IMR-90 (cell line): ENCODE data around the gene TMEM53. TPM values are rescaled to one million over a fixed set of nuclear protein-coding genes. Genes with fewer than 3 reads are reported as not detected.
A peak's percentile ranks its signal among the peaks of the same experiment; 100 is the strongest.

Experiments used
- ATAC-seq: fragments of 200-7000 bp; cut with Tn5 transposase; 2 replicates; pipeline ENCODE4 v1.9.1; 2020; ENCODE audit warnings: low read depth, mild to moderate bottlenecking, moderate library complexity
- BruUV-seq: library from RNA; stranded (reverse); fragments of 400-500 nt; replicated peaks from 2 replicates; lab custom pipeline; 2021; lab: Mats Ljungman, UMichigan
- CTCF ChIA-PET: fragments of 300-600 bp; formaldehyde crosslinking; extraction: SDS; loops from one replicate; lab custom pipeline; 2021; ENCODE audit warnings: antibody characterized with exemption; lab: Yijun Ruan, JAX
- POLR2A ChIA-PET: fragments of 300-600 bp; sonication (Branson Sonifier 250); formaldehyde crosslinking; loops from one replicate; lab custom pipeline; 2022; ENCODE audit warnings: antibody characterized with exemption; ENCODE audit not compliant: unreplicated experiment; lab: Charles Lee
- DNase-seq: peaks from one replicate; pipeline ENCODE4 v3.0.0; 2013
- H2AFZ ChIP-seq: replicated peaks from 2 replicates; pipeline ENCODE3; 2013; ENCODE audit warnings: low read length, mild to moderate bottlenecking; ENCODE audit not compliant: poor library complexity
- H2AK5ac ChIP-seq: 2 replicates; pipeline ENCODE4 v1.6.1; 2013; ENCODE audit warnings: low read depth, low read length, inconsistent platforms
- H2AK9ac ChIP-seq: replicated peaks from 2 replicates; pipeline ENCODE3; 2013; ENCODE audit warnings: mild to moderate bottlenecking, low read depth, low read length, moderate library complexity; ENCODE audit not compliant: poor library complexity
- H2BK120ac ChIP-seq: 2 replicates; pipeline ENCODE4 v1.6.1; 2013; ENCODE audit warnings: low read depth, low read length, inconsistent platforms
- H2BK15ac ChIP-seq: 3 replicates; pipeline ENCODE4 v1.6.1; 2013; ENCODE audit warnings: low read depth, low read length, inconsistent platforms
- H2BK20ac ChIP-seq: 2 replicates; pipeline ENCODE4 v1.6.1; 2013; ENCODE audit warnings: low read depth, mild to moderate bottlenecking, inconsistent platforms, low read length, moderate library complexity
- H2BK5ac ChIP-seq: 2 replicates; pipeline ENCODE4 v1.6.1; 2013; ENCODE audit warnings: mild to moderate bottlenecking, low read depth, low read length, inconsistent platforms; ENCODE audit not compliant: poor library complexity, severe bottlenecking
- H3K14ac ChIP-seq: replicated peaks from 2 replicates; pipeline ENCODE4 v1.6.1; 2013; ENCODE audit warnings: low read depth, low read length, inconsistent platforms
- H3K18ac ChIP-seq: 2 replicates; pipeline ENCODE4 v1.6.1; 2013; ENCODE audit warnings: low read depth, low read length, control low read depth
- H3K23ac ChIP-seq: 2 replicates; pipeline ENCODE4 v1.6.1; 2013; ENCODE audit warnings: low read depth, low read length, inconsistent platforms
- H3K27ac ChIP-seq: 2 replicates; pipeline ENCODE4 v1.5.1; 2013; ENCODE audit warnings: mild to moderate bottlenecking, control low read depth, low read length; ENCODE audit not compliant: insufficient read depth
- H3K27me3 ChIP-seq: 2 replicates; pipeline ENCODE4 v1.6.1; 2013; ENCODE audit warnings: low read length; ENCODE audit not compliant: control insufficient read depth, insufficient read depth
- H3K36me3 ChIP-seq: 2 replicates; pipeline ENCODE4 v1.6.1; 2013; ENCODE audit warnings: low read length, mixed read lengths; ENCODE audit not compliant: control insufficient read depth, insufficient read depth
- H3K4ac ChIP-seq: 2 replicates; pipeline ENCODE4 v1.6.1; 2013; ENCODE audit warnings: low read depth, low read length, inconsistent platforms
- H3K4me1 ChIP-seq: 2 replicates; pipeline ENCODE4 v1.6.1; 2013; ENCODE audit warnings: low read length, mixed read lengths; ENCODE audit not compliant: control insufficient read depth, insufficient read depth
- H3K4me2 ChIP-seq: 2 replicates; pipeline ENCODE4 v1.6.1; 2013; ENCODE audit warnings: low read depth, mild to moderate bottlenecking, control low read depth, low read length, moderate library complexity
- H3K4me3 ChIP-seq: 2 replicates; pipeline ENCODE4 v1.5.1; 2013; ENCODE audit warnings: low read depth, mild to moderate bottlenecking, control low read depth, low read length, moderate library complexity; ENCODE audit not compliant: insufficient read depth
- H3K56ac ChIP-seq: 2 replicates; pipeline ENCODE4 v1.6.1; 2013; ENCODE audit warnings: low read length, inconsistent platforms; ENCODE audit not compliant: insufficient read depth; ENCODE audit errors: extremely low read depth
- H3K79me1 ChIP-seq, 2 experiments: 2 replicates each; pipeline ENCODE4 v1.6.1; 2013; ENCODE audit warnings: low read length in 2 of 2, inconsistent platforms in 1 of 2, low read depth in 1 of 2
- H3K9ac ChIP-seq: 2 replicates; pipeline ENCODE4 v1.6.1; 2013; ENCODE audit warnings: low read depth, low read length, control low read depth
- H3K9me1 ChIP-seq: 2 replicates; pipeline ENCODE4 v1.6.1; 2013; ENCODE audit warnings: low read length, inconsistent platforms; ENCODE audit not compliant: insufficient read depth
- H3K9me3 ChIP-seq: 2 replicates; pipeline ENCODE4 v1.6.1; 2013; ENCODE audit warnings: low read length; ENCODE audit not compliant: control insufficient read depth, insufficient read depth
- H4K20me1 ChIP-seq: 2 replicates; pipeline ENCODE4 v1.6.1; 2013; ENCODE audit warnings: low read length, inconsistent platforms; ENCODE audit not compliant: insufficient read depth
- H4K5ac ChIP-seq: 2 replicates; pipeline ENCODE4 v1.6.1; 2013; ENCODE audit warnings: mild to moderate bottlenecking, low read depth, low read length, control low read depth
- H4K8ac ChIP-seq, 2 experiments: 2 replicates each; pipeline ENCODE4 v1.6.1; 2013; ENCODE audit warnings: low read depth in 2 of 2, low read length in 2 of 2, control low read depth in 1 of 2, inconsistent platforms in 1 of 2
- H4K91ac ChIP-seq: 2 replicates; pipeline ENCODE4 v1.6.1; 2013; ENCODE audit warnings: low read depth, low read length, inconsistent platforms; ENCODE audit not compliant: insufficient read depth
- MAFK ChIP-seq: IDR thresholded peaks from 2 replicates; pipeline ENCODE4 v1.6.1; 2012; ENCODE audit warnings: low read depth, low read length, improper control_type of control experiment
- RCOR1 ChIP-seq: IDR thresholded peaks from 2 replicates; pipeline ENCODE4 v1.6.1; 2012; ENCODE audit warnings: mild to moderate bottlenecking, low read length, improper control_type of control experiment; ENCODE audit not compliant: insufficient replicate concordance
- RFX5 ChIP-seq: IDR thresholded peaks from 2 replicates; pipeline ENCODE4 v1.8.0; 2012; ENCODE audit warnings: low read depth, mild to moderate bottlenecking, low read length, moderate library complexity
- SMC3 ChIP-seq: fragments of 150-350 bp; IDR thresholded peaks from 2 replicates; pipeline ENCODE4 v1.6.1; 2016; ENCODE audit warnings: low read depth, mild to moderate bottlenecking, antibody characterized with exemption, low read length, moderate library complexity
- WGBS, 2 experiments: methylation state at CpG; one replicate each; pipeline versions ENCODE4 v1.1.5 to v1.1.7; 2013; ENCODE audit warnings: missing lambda C conversion rate in 2 of 2; ENCODE audit not compliant: insufficient read length in 1 of 2; ENCODE audit errors: extremely low coverage in 2 of 2; 5-methylcytosine and 5-hydroxymethylcytosine counted together
- dilution Hi-C: fragments of 300-500 bp; cut with HindIII; formaldehyde crosslinking; loops from one replicate; pipeline ENCODE4 v1.14.3; 2018; ENCODE audit warnings: low sequenced_read_pairs; ENCODE audit not compliant: unreplicated experiment
- in situ Hi-C: fragments of 300-500 bp; cut with MboI; formaldehyde crosslinking; loops from 3 replicates; pipeline ENCODE4 v1.14.3; 2019; ENCODE audit warnings: low sequenced_read_pairs, inconsistent platforms, mixed read lengths
- intact Hi-C: fragments of 100-400 bp; cut with micrococcal nuclease; formaldehyde crosslinking; loops from 2 replicates; pipeline ENCODE4 v1.10.0; 2022
- polyA plus RNA-seq, 3 experiments: library from polyadenylated mRNA; depleted of rRNA; stranded (reverse); fragments of >200 nt; gene quantifications; 2 replicates each; pipeline ENCODE4 v1.2.3, GENCODE V29; 2012; ENCODE audit warnings: low replicate concordance in 1 of 3
- total RNA-seq: library from RNA; depleted of rRNA; stranded (reverse); fragments of >200 nt; gene quantifications from 2 replicates; pipeline ENCODE4 v1.2.3, GENCODE V29; 2012

TMEM53 gene
- total and polyA plus RNA-seq, 2 of the 4 experiments (the other 2 are of a cell fraction) = 2.7 to 6.3 TPM

DNA sequence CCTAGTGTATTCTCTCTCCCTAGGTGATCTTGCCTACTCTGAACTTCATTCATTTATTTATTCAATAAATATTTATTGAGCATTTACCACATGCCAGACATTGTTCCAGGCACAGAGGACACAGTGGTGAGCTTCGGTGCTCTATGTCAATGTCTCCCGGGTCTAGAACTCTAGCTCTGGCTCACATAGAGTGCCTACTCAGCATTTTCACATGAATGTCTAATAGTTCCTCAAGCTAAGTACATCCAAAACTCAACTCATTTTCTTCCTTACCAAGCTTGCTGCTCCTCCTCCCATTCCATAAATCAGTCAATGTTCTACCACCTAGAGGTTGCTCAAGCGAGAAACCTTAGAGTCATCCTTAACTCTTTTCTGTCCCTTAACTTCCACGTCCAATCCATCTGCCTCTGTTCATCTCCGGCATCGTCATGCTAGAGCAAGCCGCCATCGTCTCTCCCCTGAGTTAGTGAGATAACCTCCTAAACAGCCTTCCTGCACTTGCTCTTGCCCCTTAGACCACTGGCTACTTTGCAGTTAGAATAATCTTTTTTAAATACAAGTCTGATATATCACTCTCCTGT, 67.5 kb downstream of the TMEM53 start:
- H2AFZ ChIP-seq = no peak overlapping the region

More for the DNA sequence above, 67.5 kb downstream of the TMEM53 start:
- no peak overlapping the region for H3K4me3 ChIP-seq
- no peak overlapping the region for H3K9ac ChIP-seq
- no peak overlapping the region for H4K91ac ChIP-seq
- H3K4me1 ChIP-seq = no peaks in the 10 kb centered on the region
- H4K8ac ChIP-seq = no peak overlapping the region
- no peak overlapping the region for H2BK5ac ChIP-seq
- in situ Hi-C loops (loop anchor here (5.0 kb wide), 1 partner anchor 46 kb away; no protein-coding TSS in a partner anchor), dilution Hi-C loops (no loop called here), intact Hi-C loops (no loop called here)
- no peak overlapping the region for H3K4me2 ChIP-seq
- no peaks in the 10 kb centered on the region for H3K9me1 ChIP-seq
- H2AK9ac ChIP-seq = no peak overlapping the region
- no peak overlapping the region for H2BK15ac ChIP-seq
- no peak overlapping the region for H4K5ac ChIP-seq
- ATAC-seq = no peak
- H3K27ac ChIP-seq = no peak overlapping the region
- H2AK5ac ChIP-seq = peak overlapping the region; percentile 36; the same call in 1 of the 2 replicates
- BruUV-seq = no TSS peak
- no peak overlapping the region for H3K4ac ChIP-seq
- H3K56ac ChIP-seq = no peak overlapping the region
- ChIA-PET CTCF (no interaction called here), POLR2A (no interaction called here)
- H3K36me3 ChIP-seq = no peaks in the 10 kb centered on the region
- no peaks in the 10 kb centered on the region for H4K20me1 ChIP-seq
- no peak overlapping the region for H3K23ac ChIP-seq
- H3K27me3 ChIP-seq = peaks cover 57% of the 10 kb centered on the region
- no peak for DNase-seq
- no peak for TF ChIP-seq SMC3
- TF ChIP-seq RFX5 = no peak
- peak; percentile 96 for TF ChIP-seq MAFK
- TF ChIP-seq RCOR1 = no peak
- WGBS, 2 experiments = 92% methylated on average over 2 of the region's 8 CpGs; no CpG with 5 or more reads in 1 of the 2 experiments
- H3K14ac ChIP-seq = no peak overlapping the region
- no peaks in the 10 kb centered on the region for H3K9me3 ChIP-seq
- no peak overlapping the region for H2BK120ac ChIP-seq
- no peak overlapping the region for H3K18ac ChIP-seq
- no peak overlapping the region for H2BK20ac ChIP-seq
- no peaks in the 10 kb centered on the region for H3K79me1 ChIP-seq
